H9 (cell line): Measurements from ENCODE around the gene SBNO1. TPM values are rescaled to one million over a fixed set of nuclear protein-coding genes. Genes with fewer than 3 reads are reported as not detected.

Experiments used
- DNase-seq: peaks from one replicate; pipeline ENCODE4 v3.0.0-alpha.2; 2017
- H2AFZ ChIP-seq: one replicate; pipeline ENCODE4 v1.6.1; 2013; ENCODE audit warnings: mild to moderate bottlenecking, low read length, control low read depth, moderate library complexity
- H2AK5ac ChIP-seq: 2 replicates; pipeline ENCODE4 v1.6.1; 2013; ENCODE audit warnings: low read length, control low read depth, mixed read lengths; ENCODE audit not compliant: insufficient read length
- H2BK120ac ChIP-seq: one replicate; pipeline ENCODE4 v1.6.1; 2013; ENCODE audit warnings: low read depth, mild to moderate bottlenecking, low read length, control low read depth, inconsistent platforms; ENCODE audit not compliant: poor library complexity, severe bottlenecking
- H2BK12ac ChIP-seq: 2 replicates; pipeline ENCODE4 v1.6.1; 2013; ENCODE audit warnings: low read length, control low read depth, mixed read lengths, low read depth; ENCODE audit not compliant: insufficient read length
- H2BK15ac ChIP-seq: 2 replicates; pipeline ENCODE4 v1.6.1; 2013; ENCODE audit warnings: low read depth, low read length, control low read depth
- H2BK20ac ChIP-seq: one replicate; pipeline ENCODE4 v1.6.1; 2013; ENCODE audit warnings: low read depth, mild to moderate bottlenecking, low read length, control low read depth, inconsistent platforms; ENCODE audit not compliant: poor library complexity, severe bottlenecking
- H2BK5ac ChIP-seq: 2 replicates; pipeline ENCODE4 v1.6.1; 2013; ENCODE audit warnings: low read length, control low read depth, mixed read lengths; ENCODE audit not compliant: insufficient read length
- H3K14ac ChIP-seq: 2 replicates; pipeline ENCODE4 v1.6.1; 2013; ENCODE audit warnings: low read length, control low read depth; ENCODE audit not compliant: insufficient read depth
- H3K18ac ChIP-seq: 2 replicates; pipeline ENCODE4 v1.6.1; 2013; ENCODE audit warnings: low read depth, mild to moderate bottlenecking, mixed read lengths, low read length, control low read depth; ENCODE audit not compliant: insufficient read length
- H3K23ac ChIP-seq: 2 replicates; pipeline ENCODE4 v1.6.1; 2013; ENCODE audit warnings: low read length, control low read depth, mixed read lengths, low read depth; ENCODE audit not compliant: insufficient read length
- H3K23me2 ChIP-seq: 2 replicates; pipeline ENCODE4 v1.6.1; 2013; ENCODE audit warnings: low read depth, mild to moderate bottlenecking, mixed read lengths, low read length, control low read depth; ENCODE audit not compliant: insufficient read length, poor library complexity, severe bottlenecking
- H3K27ac ChIP-seq: 2 replicates; pipeline ENCODE4 v1.5.1; 2013; ENCODE audit warnings: low read length, control low read depth, mixed read lengths, low read depth; ENCODE audit not compliant: insufficient read length
- H3K27me3 ChIP-seq: 2 replicates; pipeline ENCODE4 v1.6.1; 2013; ENCODE audit warnings: low read length, control low read depth, inconsistent platforms; ENCODE audit not compliant: insufficient read depth
- H3K4ac ChIP-seq: 2 replicates; pipeline ENCODE4 v1.6.1; 2013; ENCODE audit warnings: low read depth, mild to moderate bottlenecking, control low read depth, inconsistent platforms, low read length, moderate library complexity
- H3K4me1 ChIP-seq: 2 replicates; pipeline ENCODE4 v1.6.1; 2013; ENCODE audit warnings: low read length, control low read depth, inconsistent platforms; ENCODE audit not compliant: insufficient read depth
- H3K4me2 ChIP-seq: 2 replicates; pipeline ENCODE4 v1.6.1; 2013; ENCODE audit warnings: low read length, control low read depth, mixed read lengths; ENCODE audit not compliant: insufficient read length, insufficient read depth
- H3K56ac ChIP-seq: 2 replicates; pipeline ENCODE4 v1.6.1; 2013; ENCODE audit warnings: low read depth, mild to moderate bottlenecking, mixed read lengths, low read length, control low read depth; ENCODE audit not compliant: insufficient read length
- H3K79me1 ChIP-seq: 2 replicates; pipeline ENCODE4 v1.6.1; 2013; ENCODE audit warnings: low read depth, mild to moderate bottlenecking, moderate library complexity, low read length, control low read depth, inconsistent platforms; ENCODE audit not compliant: insufficient read depth, poor library complexity, severe bottlenecking
- H3K79me2 ChIP-seq: 2 replicates; pipeline ENCODE4 v1.6.1; 2013; ENCODE audit warnings: low read length, control low read depth, inconsistent platforms; ENCODE audit not compliant: insufficient read depth
- H3K9ac ChIP-seq: 2 replicates; pipeline ENCODE4 v1.6.1; 2013; ENCODE audit warnings: low read length, control low read depth, mixed read lengths; ENCODE audit not compliant: insufficient read length; ENCODE audit errors: extremely low read depth
- H3K9me3 ChIP-seq: one replicate; pipeline ENCODE4 v1.6.1; 2013; ENCODE audit warnings: low read depth, low read length, inconsistent platforms; ENCODE audit not compliant: control insufficient read depth
- H3T11ph ChIP-seq: one replicate; pipeline ENCODE4 v1.6.1; 2013; ENCODE audit warnings: mild to moderate bottlenecking, low read length, control low read depth, inconsistent platforms
- H4K20me1 ChIP-seq: one replicate; pipeline ENCODE4 v1.6.1; 2013; ENCODE audit not compliant: control insufficient read depth, insufficient read length, insufficient read depth
- H4K5ac ChIP-seq: 2 replicates; pipeline ENCODE4 v1.6.1; 2013; ENCODE audit warnings: low read depth, mild to moderate bottlenecking, mixed read lengths, low read length, control low read depth; ENCODE audit not compliant: insufficient read length
- H4K8ac ChIP-seq: replicated peaks from 2 replicates; pipeline ENCODE4 v1.6.1; 2013; ENCODE audit warnings: low read length, control low read depth, mixed read lengths, low read depth; ENCODE audit not compliant: insufficient read length
- H4K91ac ChIP-seq: 2 replicates; pipeline ENCODE4 v1.6.1; 2013; ENCODE audit warnings: low read depth, mild to moderate bottlenecking, moderate library complexity, mixed read lengths, low read length, control low read depth; ENCODE audit not compliant: insufficient read length
- H3K27ac Mint-ChIP-seq, 3 experiments: 2 replicates in 2 of 3; 3 replicates in 1 of 3; pipeline ENCODE4 v1.8.0; 2020 to 2021; ENCODE audit warnings: mixed read lengths in 3 of 3, mild to moderate bottlenecking in 1 of 3, moderate library complexity in 1 of 3
- H3K27me3 Mint-ChIP-seq: 2 replicates; pipeline ENCODE4 v1.8.0; 2021; ENCODE audit warnings: low read depth, mild to moderate bottlenecking, moderate library complexity, mixed read lengths
- H3K36me3 Mint-ChIP-seq, 3 experiments: 2 replicates in 2 of 3; 3 replicates in 1 of 3; pipeline ENCODE4 v1.8.0; 2020 to 2021; ENCODE audit warnings: low read depth in 3 of 3, mixed read lengths in 3 of 3; ENCODE audit not compliant: insufficient read depth in 1 of 3
- H3K4me1 Mint-ChIP-seq, 2 experiments: 2 replicates each; pipeline ENCODE4 v1.8.0; 2020; ENCODE audit warnings: mixed read lengths in 2 of 2
- H3K4me3 Mint-ChIP-seq, 2 experiments: 2 replicates in 1 of 2; 3 replicates in 1 of 2; pipeline ENCODE4 v1.8.0; 2020 to 2021; ENCODE audit warnings: mild to moderate bottlenecking in 2 of 2, mixed read lengths in 2 of 2, moderate library complexity in 1 of 2
- H3K9me3 Mint-ChIP-seq, 2 experiments: 2 replicates in 1 of 2; 3 replicates in 1 of 2; pipeline ENCODE4 v1.8.0; 2020; ENCODE audit warnings: mild to moderate bottlenecking in 2 of 2, mixed read lengths in 2 of 2, moderate library complexity in 1 of 2
- CTCF ChIP-seq: fragments of 200-600 bp; sonication (generic); conservative IDR thresholded peaks from 3 replicates; pipeline ENCODE4 v1.8.0; 2021; ENCODE audit warnings: antibody characterized with exemption, mild to moderate bottlenecking
- WGBS: extraction: QIAGEN DNeasy Blood & Tissue Kit; methylation state at CpG from one replicate; pipeline ENCODE4 v1.1.7; 2013; ENCODE audit warnings: missing lambda C conversion rate, low lambda C conversion rate, mixed read lengths; ENCODE audit not compliant: insufficient read length; ENCODE audit errors: extremely low coverage; 5-methylcytosine and 5-hydroxymethylcytosine counted together
- total RNA-seq: library from RNA; stranded (reverse); gene quantifications from 2 replicates; pipeline ENCODE4 v1.2.1, GENCODE V29; 2021

The SBNO1 gene
- total RNA-seq, 1 experiment from 2014 or later, result 47.5 TPM

- Histone ChIP-seq H3T11ph (no peak overlapping the region), H2BK5ac (no peak overlapping the region), H2BK120ac (no peak overlapping the region), H3K23me2 (peaks cover 14% of the 10 kb centered on the region), H3K9ac (no peak overlapping the region), H3K4ac (no peak overlapping the region), H2BK12ac (no peak overlapping the region), H2AK5ac (no peak overlapping the region), H2BK15ac (no peak overlapping the region), H3K9me3 (no peaks in the 10 kb centered on the region), H4K91ac (no peak overlapping the region), H3K18ac (no peak overlapping the region), H3K27ac (no peak overlapping the region), H2AFZ (no peak overlapping the region), H2BK20ac (no peak overlapping the region), H3K27me3 (no peaks in the 10 kb centered on the region), H3K56ac (no peak overlapping the region), H3K79me1 (peaks cover 2% of the 10 kb centered on the region), H3K79me2 (peaks cover 24% of the 10 kb centered on the region; the same call in 1 of the 2 replicates), H3K14ac (no peak overlapping the region), H4K5ac (no peak overlapping the region), H3K4me2 (no peak overlapping the region), H3K23ac (no peak overlapping the region), H3K4me1 (no peaks in the 10 kb centered on the region; the same call in 1 of the 2 replicates), H4K8ac (no peak overlapping the region), H4K20me1 (no peaks in the 10 kb centered on the region)
- DNase-seq, result no peak
- Mint-ChIP-seq H3K9me3 (peaks cover 0 to 3% of the 10 kb centered on the region in 2 experiments; a peak in 2 of 5 replicates), H3K27ac (peak overlapping the region in 2 of 3 experiments; percentile 56 to 90; a peak in 4 of 7 replicates), H3K4me3 (peak overlapping the region in 1 of 2 experiments; percentile 46; a peak in 1 of 5 replicates), H3K36me3 (peaks cover 21 to 63% (median 55%) of the 10 kb centered on the region in 3 experiments), H3K4me1 (peaks cover 42 to 46% of the 10 kb centered on the region in 2 experiments), H3K27me3 (no peaks in the 10 kb centered on the region)
- WGBS, result no CpG with 5 or more reads among the region's 7 CpGs
- no peak for TF ChIP-seq CTCF
Observed at GRCh38 chr12:123267335-123267920, 97.2 kb downstream of the SBNO1 start.
